Retinal pigment epithelial cell (primary cell): ENCODE data around the gene IKZF2.
A peak's percentile ranks its signal among the peaks of the same experiment; 100 is the strongest.

Source experiments
- DNase-seq: peaks from one replicate; pipeline ENCODE4 v3.0.0-alpha.2; 2010; ENCODE audit warnings: low read depth
- H3K4me3 ChIP-seq: 2 replicates; pipeline ENCODE4 v1.5.1; 2011; ENCODE audit warnings: mild to moderate bottlenecking, low read length, control low read depth, moderate library complexity
- TF ChIP-seq, protein P1 (sequence below): conservative IDR thresholded peaks from 2 replicates; pipeline ENCODE4 v1.5.1; 2011; ENCODE audit warnings: low read depth, low read length, control low read depth, inconsistent platforms

IKZF2 gene

DNA sequence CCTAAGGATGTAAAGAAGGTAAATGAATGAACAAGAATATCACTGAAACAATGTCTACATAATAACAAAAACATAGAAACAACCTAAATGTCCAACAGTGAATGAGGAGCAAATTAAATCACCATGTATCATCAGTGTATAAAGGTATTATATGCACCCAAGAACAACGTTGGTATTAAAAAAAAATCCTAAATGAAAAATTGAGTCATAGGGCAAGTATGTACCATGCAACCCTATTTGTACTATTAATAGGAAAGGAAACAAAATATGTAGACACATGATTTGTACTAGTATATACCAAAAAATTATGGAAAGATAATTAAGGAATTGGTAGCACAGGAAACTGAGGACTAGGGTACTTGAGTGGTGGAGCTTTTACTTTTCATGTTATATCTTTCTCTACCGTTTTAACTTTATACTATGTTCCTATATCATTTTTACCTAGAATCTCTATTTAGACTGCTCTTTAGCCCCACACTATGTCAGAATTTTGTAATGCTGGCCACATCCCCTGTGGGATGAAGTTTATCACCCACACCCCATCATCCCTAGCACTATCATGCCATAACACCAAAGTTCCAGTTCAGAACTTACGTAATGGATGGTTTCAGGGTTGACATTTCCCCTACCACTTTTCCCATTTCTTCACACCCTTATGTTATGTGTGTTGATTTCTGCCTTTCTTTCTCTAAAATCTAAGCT lies 25.6 kb downstream of the IKZF2 start:
- DNase-seq, result no peak
- no peak overlapping the region for H3K4me3 ChIP-seq
- TF ChIP-seq, protein P1, sequence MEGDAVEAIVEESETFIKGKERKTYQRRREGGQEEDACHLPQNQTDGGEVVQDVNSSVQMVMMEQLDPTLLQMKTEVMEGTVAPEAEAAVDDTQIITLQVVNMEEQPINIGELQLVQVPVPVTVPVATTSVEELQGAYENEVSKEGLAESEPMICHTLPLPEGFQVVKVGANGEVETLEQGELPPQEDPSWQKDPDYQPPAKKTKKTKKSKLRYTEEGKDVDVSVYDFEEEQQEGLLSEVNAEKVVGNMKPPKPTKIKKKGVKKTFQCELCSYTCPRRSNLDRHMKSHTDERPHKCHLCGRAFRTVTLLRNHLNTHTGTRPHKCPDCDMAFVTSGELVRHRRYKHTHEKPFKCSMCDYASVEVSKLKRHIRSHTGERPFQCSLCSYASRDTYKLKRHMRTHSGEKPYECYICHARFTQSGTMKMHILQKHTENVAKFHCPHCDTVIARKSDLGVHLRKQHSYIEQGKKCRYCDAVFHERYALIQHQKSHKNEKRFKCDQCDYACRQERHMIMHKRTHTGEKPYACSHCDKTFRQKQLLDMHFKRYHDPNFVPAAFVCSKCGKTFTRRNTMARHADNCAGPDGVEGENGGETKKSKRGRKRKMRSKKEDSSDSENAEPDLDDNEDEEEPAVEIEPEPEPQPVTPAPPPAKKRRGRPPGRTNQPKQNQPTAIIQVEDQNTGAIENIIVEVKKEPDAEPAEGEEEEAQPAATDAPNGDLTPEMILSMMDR, result peak; percentile 13

DNA sequence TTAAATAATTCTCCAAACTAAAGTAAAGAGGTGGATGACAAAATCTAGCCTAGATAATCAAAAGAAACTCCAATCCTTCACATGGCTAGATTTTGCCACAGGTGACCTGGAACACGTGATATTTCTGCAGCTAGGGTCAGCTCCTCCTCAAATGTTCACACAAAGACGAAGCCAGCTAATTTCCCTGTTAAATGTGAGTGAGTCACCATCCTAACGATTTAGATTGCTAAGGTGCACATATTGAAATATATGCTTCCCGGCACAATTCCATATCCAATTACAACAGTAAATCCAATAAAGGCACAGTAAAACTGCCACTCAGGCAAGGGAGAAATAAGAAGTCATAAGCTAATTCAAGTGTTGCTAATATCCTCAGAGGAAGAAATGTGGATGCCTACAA lies 28.7 kb downstream of the IKZF2 start:
- no peak overlapping the region for H3K4me3 ChIP-seq
- TF ChIP-seq, protein P1, result no peak
- DNase-seq, result peak; percentile 75

DNA sequence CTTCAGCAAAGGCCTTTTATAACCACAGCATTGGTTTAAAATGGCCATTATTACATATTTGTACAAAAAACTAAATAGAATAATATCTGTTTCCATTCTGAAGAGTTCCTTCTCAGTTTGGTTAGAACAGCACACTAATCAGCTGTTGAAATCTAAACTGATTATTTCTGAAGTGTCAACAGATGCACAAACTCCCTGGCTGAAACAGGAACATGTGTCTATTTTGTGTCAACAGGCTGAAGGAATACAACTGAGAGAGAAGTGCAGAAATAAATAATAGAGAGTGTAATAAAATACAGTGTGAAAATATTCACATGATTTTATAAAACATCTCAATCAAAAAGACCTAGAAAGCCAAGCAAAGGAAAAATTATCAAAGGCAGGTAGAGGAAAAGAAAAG lies 29.7 kb downstream of the IKZF2 start:
- H3K4me3 ChIP-seq, result no peak overlapping the region
- DNase-seq, result no peak
- TF ChIP-seq, protein P1, result no peak

DNA sequence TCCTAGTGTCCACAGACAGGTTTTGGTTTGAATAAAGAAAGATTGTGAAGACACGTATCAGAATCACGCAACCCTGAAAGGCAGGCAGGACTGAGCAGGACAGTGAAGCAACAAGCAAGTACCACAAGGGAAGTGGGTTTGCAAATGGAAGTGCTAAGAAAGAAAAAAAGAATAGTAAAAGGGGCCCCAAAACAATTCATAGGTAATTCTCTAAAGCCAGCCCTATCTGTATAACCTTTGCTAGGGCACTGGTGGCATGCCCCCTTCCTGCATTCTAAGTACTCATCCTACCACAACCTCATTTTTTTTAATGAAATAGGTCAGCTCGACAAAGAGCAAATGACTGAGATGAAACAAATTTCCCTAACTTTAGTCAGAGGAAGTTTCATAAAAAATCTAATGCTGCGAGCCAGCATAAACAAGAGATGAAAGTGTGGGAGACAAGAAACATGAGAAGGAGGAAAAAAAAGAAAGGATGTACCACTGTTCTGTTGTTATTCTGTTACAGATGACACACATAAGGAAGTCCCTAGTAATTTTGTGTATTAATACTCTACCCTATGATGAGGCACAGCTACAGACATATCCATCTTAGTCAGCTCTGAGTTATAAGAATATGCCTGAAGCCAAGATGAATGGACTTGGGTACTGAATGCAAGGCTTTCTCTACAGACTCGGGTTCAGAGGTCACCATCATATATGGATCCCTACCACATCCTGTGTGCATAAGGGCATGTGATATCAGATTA lies 32.2 kb downstream of the IKZF2 start:
- TF ChIP-seq, protein P1, result no peak
- H3K4me3 ChIP-seq, result no peak overlapping the region
- no peak for DNase-seq

DNA sequence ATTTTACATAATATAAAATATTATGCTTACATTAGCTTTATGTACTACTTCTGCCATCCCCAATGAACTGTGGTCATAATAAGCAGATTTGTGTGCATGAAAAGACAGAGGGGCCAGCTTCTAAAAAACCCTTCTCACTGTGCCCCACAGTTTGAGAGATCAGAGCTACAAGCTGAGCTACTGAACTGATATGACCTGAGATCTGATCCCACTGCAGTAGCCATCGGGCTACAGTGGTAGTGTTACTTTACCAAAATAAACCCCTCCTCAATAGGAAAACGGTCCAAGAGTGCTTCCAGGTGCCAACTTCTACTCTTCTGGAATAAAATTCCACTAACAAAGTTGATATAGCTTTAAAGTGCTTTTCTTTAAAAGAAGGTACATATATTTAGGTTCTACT lies 43.1 kb downstream of the IKZF2 start:
- TF ChIP-seq, protein P1, result no peak
- no peak overlapping the region for H3K4me3 ChIP-seq
- DNase-seq, result no peak

DNA sequence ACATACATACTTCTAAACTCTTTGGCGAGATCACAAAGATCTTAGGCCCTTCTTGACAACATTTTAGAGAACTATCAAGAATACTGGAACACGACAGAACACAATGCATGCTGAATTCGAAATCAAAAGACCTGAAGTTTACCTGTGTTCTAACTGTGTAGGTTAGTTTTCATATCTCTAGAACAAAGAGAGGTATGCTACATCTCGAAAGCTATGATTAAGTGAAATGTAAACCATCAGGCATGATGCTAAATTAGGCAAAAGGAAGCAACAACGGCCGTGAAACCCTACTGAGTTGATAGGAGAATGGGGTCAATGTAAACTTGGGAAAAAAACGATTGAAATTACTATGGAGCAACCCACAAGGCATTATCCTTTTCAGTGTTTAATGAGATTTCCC lies 43.7 kb downstream of the IKZF2 start:
- DNase-seq, result no peak
- no peak overlapping the region for H3K4me3 ChIP-seq
- TF ChIP-seq, protein P1, result no peak

DNA sequence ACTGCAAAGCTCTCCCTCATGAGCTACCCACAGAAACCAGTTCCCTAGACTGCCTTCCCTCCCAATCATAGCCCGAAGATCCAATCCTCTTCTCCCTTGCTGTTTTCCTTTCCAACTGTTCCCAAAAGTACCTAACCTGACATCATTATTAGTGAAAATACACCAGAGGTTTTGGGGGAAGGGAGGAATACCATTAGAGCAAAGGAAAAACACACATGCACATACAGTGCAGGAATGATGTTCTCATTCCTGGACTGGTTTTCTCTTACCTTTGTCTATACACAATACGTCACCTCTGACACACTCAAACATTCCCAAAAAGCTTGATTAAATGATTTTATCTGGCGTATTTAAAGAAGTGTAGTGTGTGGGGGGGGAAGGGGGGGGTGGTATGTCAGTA lies 46.2 kb downstream of the IKZF2 start:
- TF ChIP-seq, protein P1, result no peak
- DNase-seq, result no peak
- no peak overlapping the region for H3K4me3 ChIP-seq
